DND-41 (cell line): ENCODE results near the gene NAA80.

Experiments
- EZH2 ChIP-seq: IDR thresholded peaks from 3 replicates; pipeline ENCODE4 v1.6.1; 2012; ENCODE audit warnings: borderline replicate concordance, low read depth, mild to moderate bottlenecking, moderate library complexity, low read length, inconsistent platforms; ENCODE audit not compliant: severe bottlenecking
- TF ChIP-seq, protein P1 (sequence below): IDR thresholded peaks from 2 replicates; pipeline ENCODE4 v1.5.1; 2012; ENCODE audit warnings: borderline replicate concordance, low read length, moderate library complexity, mild to moderate bottlenecking; ENCODE audit not compliant: poor library complexity, severe bottlenecking; ENCODE audit errors: extremely low read depth

DNA sequence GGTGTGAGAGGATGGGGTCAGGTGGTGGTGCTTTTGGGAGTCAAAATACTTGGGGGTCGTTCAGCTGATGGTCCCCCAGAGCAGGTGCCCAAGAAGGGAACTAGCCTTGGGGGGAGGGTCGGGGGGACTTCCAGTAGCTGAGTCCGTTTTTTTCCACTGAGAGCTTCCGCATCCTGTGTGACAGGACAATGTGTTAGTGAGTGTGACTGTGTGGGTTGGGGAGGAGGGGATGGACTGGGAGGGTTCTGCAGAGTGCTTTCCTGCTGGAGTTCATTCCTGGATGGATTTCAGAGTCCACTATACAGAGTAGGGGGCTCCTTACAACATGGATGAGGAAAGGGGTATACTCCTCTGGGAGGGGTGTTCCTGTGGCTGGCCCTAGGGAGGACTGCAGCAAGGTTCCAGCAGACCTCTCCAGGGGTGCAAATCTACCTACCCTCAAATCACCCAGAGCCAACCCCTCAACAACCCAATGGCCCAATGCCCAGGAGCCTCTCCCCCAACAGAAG is 23.9 kb upstream of the NAA80 start:
- TF ChIP-seq, protein P1, sequence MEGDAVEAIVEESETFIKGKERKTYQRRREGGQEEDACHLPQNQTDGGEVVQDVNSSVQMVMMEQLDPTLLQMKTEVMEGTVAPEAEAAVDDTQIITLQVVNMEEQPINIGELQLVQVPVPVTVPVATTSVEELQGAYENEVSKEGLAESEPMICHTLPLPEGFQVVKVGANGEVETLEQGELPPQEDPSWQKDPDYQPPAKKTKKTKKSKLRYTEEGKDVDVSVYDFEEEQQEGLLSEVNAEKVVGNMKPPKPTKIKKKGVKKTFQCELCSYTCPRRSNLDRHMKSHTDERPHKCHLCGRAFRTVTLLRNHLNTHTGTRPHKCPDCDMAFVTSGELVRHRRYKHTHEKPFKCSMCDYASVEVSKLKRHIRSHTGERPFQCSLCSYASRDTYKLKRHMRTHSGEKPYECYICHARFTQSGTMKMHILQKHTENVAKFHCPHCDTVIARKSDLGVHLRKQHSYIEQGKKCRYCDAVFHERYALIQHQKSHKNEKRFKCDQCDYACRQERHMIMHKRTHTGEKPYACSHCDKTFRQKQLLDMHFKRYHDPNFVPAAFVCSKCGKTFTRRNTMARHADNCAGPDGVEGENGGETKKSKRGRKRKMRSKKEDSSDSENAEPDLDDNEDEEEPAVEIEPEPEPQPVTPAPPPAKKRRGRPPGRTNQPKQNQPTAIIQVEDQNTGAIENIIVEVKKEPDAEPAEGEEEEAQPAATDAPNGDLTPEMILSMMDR: no peak
- no peak for TF ChIP-seq EZH2
